Measurements from ENCODE around the gene ADAMTSL1.

Gene ADAMTSL1

DNA sequence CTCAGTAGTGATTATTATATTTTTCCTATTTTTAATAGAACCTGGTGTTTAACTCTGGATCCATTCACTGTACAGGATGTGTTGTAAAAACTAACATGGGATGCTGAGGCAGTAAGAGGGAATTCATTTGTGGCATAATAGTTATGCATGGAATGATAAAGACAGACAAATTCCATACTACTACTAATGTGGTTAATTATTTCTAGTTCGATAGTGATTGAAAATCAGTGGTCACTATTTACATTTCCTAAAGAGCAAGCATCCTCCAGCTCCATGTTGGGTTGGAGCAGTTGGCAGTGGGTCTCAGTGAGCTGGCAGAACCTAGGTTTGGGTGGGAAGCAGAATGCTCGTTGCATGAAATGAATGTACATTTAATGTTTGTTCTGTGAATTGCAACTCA lies 436.5 kb downstream of the ADAMTSL1 start:
- Histone ChIP-seq H3K27me3 (ENCODE audit: insufficient read depth, low read length, poor library complexity) (peaks cover 3% of the 10 kb centered on the region), H3K79me2 (ENCODE audit: insufficient read depth, low read length) (no peaks in the 10 kb centered on the region), H3K4me2 (ENCODE audit: insufficient read depth, low read length) (no peak overlapping the region), H3K4me1 (ENCODE audit: insufficient read depth, low read length) (no peaks in the 10 kb centered on the region), H4K20me1 (ENCODE audit: insufficient read depth, low read length) (no peaks in the 10 kb centered on the region), H3K27ac (ENCODE audit: low read length) (no peak overlapping the region), H3K9ac (ENCODE audit: low read depth, low read length) (no peak overlapping the region), H3K4me3 (ENCODE audit: low read depth in 1 of 2, low read length in 2 of 2) (no peak overlapping the region), H2AFZ (ENCODE audit: low read depth, low read length) (no peak overlapping the region), H3K36me3 (ENCODE audit: insufficient read depth, low read length) (no peaks in the 10 kb centered on the region), H3K9me3 (ENCODE audit: insufficient read depth, low read length, severe bottlenecking) (no peaks in the 10 kb centered on the region)
- DNase-seq (no peak), ATAC-seq (ENCODE audit: insufficient read depth, low read depth) (no peak)
- no peak for TF ChIP-seq EZH2 (IDR thresholded peaks at IDR 0.05; ENCODE audit: borderline replicate concordance, low read depth, low read length, severe bottlenecking)
- TF ChIP-seq CTCF (IDR thresholded peaks at IDR 0.05; ENCODE audit: borderline replicate concordance, extremely low read depth, low read length, poor library complexity, severe bottlenecking) = no peak

DNA sequence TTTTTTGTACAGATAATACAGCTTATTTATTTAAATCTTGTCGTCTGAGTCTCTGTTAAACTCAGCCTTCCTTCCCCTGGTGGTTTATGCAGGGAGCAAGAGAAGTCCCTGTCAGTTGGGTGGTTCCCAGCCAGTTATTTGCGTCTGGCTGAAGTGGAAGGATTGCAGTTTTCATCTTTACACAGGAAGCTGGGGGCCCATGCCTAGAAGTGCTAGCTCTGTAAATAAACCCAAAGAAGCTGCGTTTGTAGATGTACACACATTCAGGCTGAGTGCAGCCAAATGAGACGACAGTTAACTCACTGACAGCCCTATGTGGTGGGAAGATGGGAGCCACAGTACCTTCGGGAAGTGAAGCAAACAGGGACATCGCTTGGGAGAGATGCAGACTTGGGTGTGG lies 437.0 kb downstream of the ADAMTSL1 start:
- no peak overlapping the region for H3K4me3 ChIP-seq (ENCODE audit: low read depth in 1 of 2, low read length in 2 of 2)
- H3K27me3 ChIP-seq (ENCODE audit: insufficient read depth, low read length, poor library complexity) = peaks cover 3% of the 10 kb centered on the region
- H4K20me1 ChIP-seq (ENCODE audit: insufficient read depth, low read length) = no peaks in the 10 kb centered on the region
- no peaks in the 10 kb centered on the region for H3K9me3 ChIP-seq (ENCODE audit: insufficient read depth, low read length, severe bottlenecking)
- DNase-seq (no peak), ATAC-seq (ENCODE audit: insufficient read depth, low read depth) (no peak)
- no peak overlapping the region for H3K9ac ChIP-seq (ENCODE audit: low read depth, low read length)
- H3K79me2 ChIP-seq (ENCODE audit: insufficient read depth, low read length) = no peaks in the 10 kb centered on the region
- H2AFZ ChIP-seq (ENCODE audit: low read depth, low read length) = no peak overlapping the region
- H3K27ac ChIP-seq (ENCODE audit: low read length) = no peak overlapping the region
- no peak overlapping the region for H3K4me2 ChIP-seq (ENCODE audit: insufficient read depth, low read length)
- no peaks in the 10 kb centered on the region for H3K36me3 ChIP-seq (ENCODE audit: insufficient read depth, low read length)
- TF ChIP-seq CTCF (IDR thresholded peaks at IDR 0.05; ENCODE audit: borderline replicate concordance, extremely low read depth, low read length, poor library complexity, severe bottlenecking) = no peak
- TF ChIP-seq EZH2 (IDR thresholded peaks at IDR 0.05; ENCODE audit: borderline replicate concordance, low read depth, low read length, severe bottlenecking) = no peak
- H3K4me1 ChIP-seq (ENCODE audit: insufficient read depth, low read length) = no peaks in the 10 kb centered on the region

DNA sequence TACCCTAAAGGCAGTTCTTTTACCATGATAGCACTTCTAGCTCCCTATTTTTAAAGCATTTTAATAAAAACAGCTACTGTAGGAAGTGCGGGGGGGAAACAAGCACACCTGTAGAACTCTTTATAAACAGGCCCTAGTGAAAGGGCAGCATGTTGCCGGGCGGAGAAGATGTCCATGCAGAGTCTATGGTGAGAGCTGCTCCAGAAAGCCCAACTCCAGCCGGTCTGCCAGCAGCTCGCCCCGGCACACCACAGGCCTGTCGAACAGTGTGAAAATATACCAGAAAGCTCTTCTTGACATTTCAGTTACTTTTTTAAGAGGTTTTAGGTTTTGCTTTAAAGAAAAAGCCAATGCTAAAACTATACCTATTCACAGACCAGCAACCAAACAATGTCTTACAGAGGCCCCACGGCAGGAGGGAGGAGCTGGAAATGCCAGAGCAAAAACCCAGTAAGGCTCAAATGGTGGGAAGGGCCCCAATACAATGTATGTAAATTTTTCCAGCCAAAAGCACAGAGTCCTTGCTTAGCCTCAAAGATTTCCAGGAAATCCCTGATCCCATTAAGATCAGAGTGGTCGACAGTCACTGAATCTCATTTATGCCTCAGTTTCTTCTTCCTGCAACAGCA lies 437.9 kb downstream of the ADAMTSL1 start:
- Histone ChIP-seq H4K20me1 (ENCODE audit: insufficient read depth, low read length) (no peaks in the 10 kb centered on the region), H3K4me3 (ENCODE audit: low read depth in 1 of 2, low read length in 2 of 2) (no peak overlapping the region), H3K79me2 (ENCODE audit: insufficient read depth, low read length) (no peaks in the 10 kb centered on the region), H3K4me2 (ENCODE audit: insufficient read depth, low read length) (no peak overlapping the region), H3K9me3 (ENCODE audit: insufficient read depth, low read length, severe bottlenecking) (no peaks in the 10 kb centered on the region), H3K4me1 (ENCODE audit: insufficient read depth, low read length) (no peaks in the 10 kb centered on the region), H3K27ac (ENCODE audit: low read length) (no peak overlapping the region), H3K9ac (ENCODE audit: low read depth, low read length) (no peak overlapping the region), H2AFZ (ENCODE audit: low read depth, low read length) (no peak overlapping the region), H3K36me3 (ENCODE audit: insufficient read depth, low read length) (no peaks in the 10 kb centered on the region), H3K27me3 (ENCODE audit: insufficient read depth, low read length, poor library complexity) (peaks cover 3% of the 10 kb centered on the region)
- DNase-seq (no peak), ATAC-seq (ENCODE audit: insufficient read depth, low read depth) (no peak)
- TF ChIP-seq CTCF (IDR thresholded peaks at IDR 0.05; ENCODE audit: borderline replicate concordance, extremely low read depth, low read length, poor library complexity, severe bottlenecking) (no peak), EZH2 (IDR thresholded peaks at IDR 0.05; ENCODE audit: borderline replicate concordance, low read depth, low read length, severe bottlenecking) (no peak)

Data from DND-41 (cell line).